GM19395 (cell line): ENCODE results near the gene OBSCN.
"Not testable (repeated sequence)": the region's sequence is repeated elsewhere in the genome, so short reads cannot be mapped to it uniquely, and the experiment has no call there.

Source experiments
- ATAC-seq: cut with Tn5 transposase; IDR thresholded peaks from one replicate; pipeline ENCODE4 v1.9.1; 2021; ENCODE audit warnings: mild to moderate bottlenecking, moderate library complexity; ENCODE audit not compliant: unreplicated experiment

OBSCN gene

GRCh38 chr1:228212415-228212965 is 4.6 kb downstream of the OBSCN start:
- no peak for ATAC-seq

- peak; percentile 85 for ATAC-seq
Measured at GRCh38 chr1:228212966-228213844, 5.4 kb downstream of the OBSCN start.

DNA sequence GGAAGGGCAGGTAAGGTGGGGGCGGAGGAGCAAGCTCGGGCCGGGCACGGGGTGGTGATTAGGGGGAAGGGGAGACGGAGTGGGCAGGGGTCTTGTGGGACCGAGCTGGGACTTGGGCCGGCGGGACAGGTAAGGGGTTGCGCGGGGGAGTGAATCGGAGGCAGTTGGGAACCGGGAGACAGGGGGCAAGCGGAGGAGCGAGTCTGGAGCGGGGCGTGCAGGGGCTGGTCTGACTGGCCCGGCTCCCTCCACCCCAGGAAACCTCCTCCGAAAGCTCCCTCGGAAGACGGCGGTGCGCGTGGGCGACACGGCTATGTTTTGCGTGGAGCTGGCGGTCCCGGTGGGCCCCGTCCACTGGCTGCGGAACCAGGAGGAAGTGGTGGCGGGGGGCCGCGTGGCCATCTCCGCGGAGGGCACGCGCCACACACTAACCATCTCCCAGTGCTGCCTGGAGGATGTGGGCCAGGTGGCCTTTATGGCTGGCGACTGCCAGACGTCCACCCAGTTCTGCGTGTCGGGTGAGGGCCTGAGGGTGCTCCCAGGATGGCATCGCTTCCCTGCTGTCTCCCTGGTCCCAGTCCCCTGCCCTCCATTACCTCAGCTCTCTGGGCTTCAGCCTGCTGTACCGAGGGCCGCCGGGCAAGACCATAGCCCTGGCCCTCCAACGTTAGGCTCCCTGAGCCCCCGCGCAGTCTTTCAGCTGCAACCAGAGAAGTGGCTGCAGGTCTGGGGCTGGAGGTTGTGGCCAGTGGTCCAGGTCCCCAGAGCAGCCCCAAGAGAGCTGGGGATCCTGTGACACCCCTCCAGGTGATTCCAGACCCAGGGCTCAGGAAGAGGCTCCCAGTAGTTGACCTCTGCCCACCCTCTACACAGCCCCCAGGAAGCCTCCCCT is 6.3 kb downstream of the OBSCN start:
- ATAC-seq, result no peak

DNA sequence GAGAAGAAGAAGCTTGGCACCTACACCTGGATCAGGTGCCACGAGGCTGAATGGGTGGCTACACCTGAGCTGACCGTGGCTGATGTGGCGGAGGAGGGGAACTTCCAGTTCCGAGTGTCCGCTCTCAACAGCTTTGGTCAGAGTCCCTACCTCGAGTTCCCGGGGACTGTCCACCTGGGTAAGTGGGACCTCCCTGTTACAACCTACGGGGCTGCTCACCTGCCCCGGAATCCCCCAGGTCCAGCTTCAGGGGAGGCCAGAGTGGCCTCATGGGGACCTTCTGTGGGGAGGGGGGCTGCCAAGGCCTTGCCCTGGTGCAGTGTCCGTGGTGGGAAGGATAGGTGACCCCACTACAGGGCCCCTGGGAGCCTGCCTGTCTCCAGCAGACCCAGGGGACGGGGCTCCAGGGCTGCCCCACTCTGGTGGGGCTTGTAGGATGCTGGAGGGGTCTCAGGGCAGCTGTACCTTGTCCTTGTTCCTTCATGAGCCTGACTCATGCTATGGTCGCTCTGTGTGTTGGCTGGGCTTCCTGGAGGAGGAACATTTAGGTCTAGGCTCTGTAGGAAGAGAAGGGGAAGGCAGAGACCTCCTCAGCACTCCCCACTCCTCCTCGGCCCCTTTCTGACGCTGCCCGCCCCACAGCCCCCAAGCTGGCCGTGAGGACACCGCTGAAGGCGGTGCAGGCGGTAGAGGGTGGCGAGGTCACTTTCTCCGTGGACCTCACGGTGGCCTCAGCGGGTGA is 7.2 kb downstream of the OBSCN start:
- no peak for ATAC-seq

DNA sequence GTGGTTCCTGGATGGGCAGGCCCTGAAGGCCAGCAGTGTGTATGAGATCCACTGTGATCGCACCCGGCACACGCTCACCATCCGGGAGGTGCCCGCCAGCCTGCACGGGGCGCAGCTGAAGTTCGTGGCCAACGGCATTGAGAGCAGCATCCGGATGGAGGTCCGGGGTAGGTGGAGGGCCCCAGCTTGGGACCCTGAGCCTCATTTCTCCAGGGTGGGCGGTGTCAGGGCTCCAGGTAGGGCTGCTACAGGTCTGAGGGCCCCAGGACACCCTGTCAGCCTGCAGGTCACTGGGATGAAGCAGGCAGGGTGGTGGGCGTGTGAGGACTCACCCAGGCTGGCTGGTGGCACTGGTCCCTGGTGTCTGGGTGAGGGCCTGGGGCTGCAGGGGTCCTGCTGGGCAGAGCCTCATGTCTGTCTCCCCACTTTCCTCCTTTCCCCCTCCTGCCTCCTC is 7.8 kb downstream of the OBSCN start:
- ATAC-seq, result no peak

DNA sequence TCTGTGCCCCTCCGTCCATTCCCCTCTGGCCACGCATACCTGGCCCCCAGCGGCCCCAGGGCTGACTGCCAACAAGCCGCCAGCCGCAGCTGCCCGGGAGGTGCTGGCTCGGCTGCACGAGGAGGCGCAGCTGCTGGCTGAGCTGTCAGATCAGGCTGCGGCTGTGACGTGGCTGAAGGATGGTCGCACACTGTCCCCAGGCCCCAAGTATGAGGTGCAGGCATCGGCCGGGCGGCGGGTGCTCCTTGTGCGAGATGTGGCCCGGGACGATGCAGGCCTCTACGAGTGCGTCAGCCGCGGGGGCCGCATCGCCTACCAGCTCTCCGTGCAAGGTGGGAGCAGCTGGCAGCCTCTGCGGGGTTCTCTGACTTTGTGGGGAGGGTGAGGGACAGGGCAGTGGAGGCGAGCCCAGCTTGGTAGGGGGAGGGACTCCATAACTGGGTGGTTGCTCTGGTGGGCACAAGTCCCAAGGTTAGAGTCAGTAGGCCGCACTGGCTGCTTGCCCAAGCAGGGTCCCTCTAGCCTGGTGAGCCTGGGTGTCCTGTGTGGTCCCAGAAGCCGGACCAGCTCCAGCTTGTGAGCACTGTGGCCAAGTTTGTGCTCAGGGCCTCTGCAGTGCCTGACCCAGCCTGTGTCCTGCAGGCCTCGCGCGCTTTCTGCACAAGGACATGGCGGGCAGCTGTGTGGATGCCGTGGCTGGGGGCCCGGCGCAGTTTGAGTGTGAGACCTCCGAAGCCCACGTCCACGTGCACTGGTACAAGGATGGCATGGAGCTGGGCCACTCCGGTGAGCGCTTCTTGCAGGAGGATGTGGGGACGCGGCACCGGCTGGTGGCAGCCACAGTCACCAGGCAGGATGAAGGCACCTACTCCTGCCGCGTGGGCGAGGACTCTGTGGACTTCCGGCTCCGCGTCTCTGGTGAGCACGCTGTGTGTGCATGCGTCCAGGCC is 8.8 kb downstream of the OBSCN start:
- ATAC-seq, result no peak

- ATAC-seq, result no peak
Measured at GRCh38 chr1:228217551-228218344, 9.9 kb downstream of the OBSCN start.

GRCh38 chr1:228218513-228219244 is 10.8 kb downstream of the OBSCN start:
- no peak for ATAC-seq

DNA sequence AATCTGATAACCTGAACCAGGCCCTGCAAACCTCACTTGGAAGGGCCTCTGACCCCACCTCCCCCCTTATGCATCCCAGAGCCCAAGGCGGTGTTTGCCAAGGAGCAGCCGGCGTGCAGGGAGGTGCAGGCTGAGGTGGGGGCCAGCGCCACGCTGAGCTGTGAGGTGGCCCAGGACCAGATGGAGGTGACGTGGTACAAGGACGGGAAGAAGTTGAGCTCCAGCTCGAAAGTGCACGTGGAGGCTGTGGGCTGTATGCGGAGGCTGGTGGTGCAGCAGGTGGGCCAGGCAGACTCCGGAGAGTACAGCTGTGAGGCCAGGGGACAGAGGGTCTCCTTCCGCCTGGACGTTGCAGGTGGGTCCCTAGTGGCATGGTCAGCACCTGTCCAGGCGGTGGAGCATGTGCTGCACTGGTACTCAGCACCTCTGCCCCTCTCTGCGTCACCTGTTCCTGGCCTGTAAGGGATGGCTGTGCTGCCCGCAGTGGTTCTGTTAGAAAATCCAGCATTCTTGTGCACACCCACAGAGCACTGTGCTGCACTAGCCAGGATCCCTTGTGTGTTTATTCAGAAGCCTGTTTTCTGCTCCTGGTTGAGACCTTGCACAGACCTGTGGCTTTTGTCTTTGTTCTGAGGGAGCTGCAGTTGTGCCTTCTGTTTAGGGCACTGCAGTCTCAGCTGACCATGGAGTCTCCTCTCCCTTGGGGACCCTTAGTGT is 11.6 kb downstream of the OBSCN start:
- no peak for ATAC-seq

DNA sequence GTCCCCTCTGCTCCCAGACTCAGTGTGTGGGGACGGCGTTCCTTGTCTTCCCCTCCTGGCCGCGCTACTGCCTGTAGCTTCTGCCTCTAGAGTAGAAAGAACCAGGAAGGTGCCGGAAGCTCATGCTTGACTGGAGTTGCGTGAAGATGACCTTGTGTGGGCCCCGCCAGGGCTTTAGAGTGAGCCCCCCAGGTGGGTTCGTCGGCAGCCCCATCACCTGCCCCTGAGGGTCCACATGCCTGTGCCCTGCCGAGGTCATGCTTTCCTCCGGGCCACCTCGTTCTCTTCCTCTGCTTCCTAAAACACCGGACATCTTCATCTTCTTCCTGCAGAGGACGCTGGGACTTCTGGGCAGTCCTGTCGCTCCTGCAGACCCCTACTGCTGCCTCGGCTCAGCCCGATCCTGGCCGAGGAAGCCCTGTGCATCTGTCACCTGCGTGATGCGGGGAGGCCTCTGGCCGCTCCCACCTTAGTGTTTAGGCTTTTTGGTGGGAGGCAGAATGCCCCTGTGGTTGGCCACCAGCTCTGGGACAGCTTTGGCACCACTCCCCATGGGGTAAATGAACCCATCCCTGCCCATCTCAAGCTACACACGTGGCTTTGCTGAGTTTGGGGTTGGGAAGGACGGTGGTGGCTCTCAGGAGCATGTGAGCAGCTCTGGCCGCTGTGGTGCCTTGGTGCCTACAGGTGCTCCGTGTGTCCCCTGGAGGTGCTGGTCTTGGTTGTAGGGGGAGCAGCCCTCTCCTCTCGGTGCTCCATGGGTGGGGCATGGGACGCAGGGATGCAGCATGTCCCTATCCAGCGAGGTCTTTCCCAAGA is 12.3 kb downstream of the OBSCN start:
- ATAC-seq, result no peak

DNA sequence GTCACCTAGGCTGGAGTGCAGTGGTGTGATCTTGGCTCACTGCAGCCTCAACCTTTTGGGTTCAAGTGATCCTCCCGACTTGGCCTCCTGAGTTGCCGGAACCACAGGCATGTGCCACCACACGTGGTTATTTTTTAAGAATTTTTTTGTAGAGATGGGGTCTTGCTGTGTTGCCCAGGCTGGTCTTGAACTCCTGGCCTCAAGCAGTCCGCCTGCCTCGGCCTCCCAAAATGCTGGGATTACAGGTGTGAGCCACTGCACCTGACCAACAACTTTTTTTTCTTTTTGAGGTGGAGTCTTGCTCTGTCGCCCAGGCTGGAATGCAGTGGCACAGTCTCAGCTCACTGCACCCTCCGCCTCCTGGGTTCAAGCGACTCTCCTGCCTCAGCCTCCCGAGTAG is 13.3 kb downstream of the OBSCN start:
- ATAC-seq, result not testable (repeated sequence)

- ATAC-seq, result no peak
Measured at GRCh38 chr1:228222548-228222947, 14.7 kb downstream of the OBSCN start.

GRCh38 chr1:228224198-228225164 is 16.6 kb downstream of the OBSCN start:
- no peak for ATAC-seq

- ATAC-seq, result no peak
Measured at GRCh38 chr1:228225165-228225710, 17.4 kb downstream of the OBSCN start.

DNA sequence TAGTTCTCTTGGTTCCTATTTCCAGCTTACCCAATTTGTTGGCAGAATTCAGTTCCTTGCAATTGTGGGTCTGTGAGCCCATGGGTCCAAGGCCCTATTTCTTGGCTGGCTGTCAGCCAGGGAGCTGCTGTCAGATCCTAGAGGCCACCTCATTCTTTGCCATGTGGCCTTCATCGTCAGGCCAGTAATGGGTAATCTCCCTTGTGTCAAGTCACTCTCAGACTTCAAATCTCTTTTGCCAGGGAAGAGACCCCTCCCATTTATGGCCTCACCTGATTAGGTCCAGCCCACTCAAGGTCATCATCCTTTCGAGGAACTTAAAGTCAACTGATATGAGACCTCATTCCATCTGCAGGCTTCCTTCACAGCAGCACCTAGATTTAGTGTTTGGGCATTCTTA is 17.9 kb downstream of the OBSCN start:
- ATAC-seq, result no peak
